ENCODE results near the gene ITPK1.

ITPK1 gene

DNA sequence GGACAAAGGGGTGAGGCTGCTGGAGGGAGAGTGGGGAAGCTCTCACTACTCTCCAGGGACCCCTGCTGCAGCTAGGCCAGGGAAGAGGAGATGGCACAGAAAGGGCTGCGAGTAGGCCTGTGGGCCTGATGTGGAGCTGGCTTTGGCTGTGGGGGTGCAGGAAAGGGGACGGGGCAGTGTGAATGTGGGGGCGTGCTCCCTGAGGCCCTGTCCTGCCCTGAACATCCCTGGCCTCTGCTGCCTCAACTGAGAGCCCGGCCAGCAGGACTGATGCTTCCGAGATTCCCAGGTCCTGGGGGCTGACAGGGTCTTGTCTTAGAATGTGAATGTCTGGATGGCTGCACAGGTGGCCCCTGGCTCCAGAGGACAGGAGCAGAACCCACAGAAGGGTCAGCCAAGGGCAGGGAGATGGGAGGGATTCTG lies 128.6 kb downstream of the ITPK1 start:
- Histone ChIP-seq H3K9me3 (ENCODE audit: control insufficient read depth, insufficient read depth, low read depth, low read length) (no peaks in the 10 kb centered on the region), H3K27ac (ENCODE audit: extremely low read depth, low read depth, low read length) (no peak overlapping the region), H3K36me3 (ENCODE audit: control insufficient read depth in 2 of 2, insufficient read depth in 1 of 2, low read length in 2 of 2) (no peaks in the 10 kb centered on the region), H3K4me3 (ENCODE audit: low read depth, low read length) (no peak overlapping the region), H3K4me1 (ENCODE audit: control insufficient read depth, insufficient read depth, low read length) (0 out of 2 replicates have a peak, but pooled peaks cover 4% of the 10 kb centered on the region)
- CTCF ChIA-PET = no interaction called here
- POLR2A ChIA-PET = no interaction called here
- TF ChIP-seq, protein P1, sequence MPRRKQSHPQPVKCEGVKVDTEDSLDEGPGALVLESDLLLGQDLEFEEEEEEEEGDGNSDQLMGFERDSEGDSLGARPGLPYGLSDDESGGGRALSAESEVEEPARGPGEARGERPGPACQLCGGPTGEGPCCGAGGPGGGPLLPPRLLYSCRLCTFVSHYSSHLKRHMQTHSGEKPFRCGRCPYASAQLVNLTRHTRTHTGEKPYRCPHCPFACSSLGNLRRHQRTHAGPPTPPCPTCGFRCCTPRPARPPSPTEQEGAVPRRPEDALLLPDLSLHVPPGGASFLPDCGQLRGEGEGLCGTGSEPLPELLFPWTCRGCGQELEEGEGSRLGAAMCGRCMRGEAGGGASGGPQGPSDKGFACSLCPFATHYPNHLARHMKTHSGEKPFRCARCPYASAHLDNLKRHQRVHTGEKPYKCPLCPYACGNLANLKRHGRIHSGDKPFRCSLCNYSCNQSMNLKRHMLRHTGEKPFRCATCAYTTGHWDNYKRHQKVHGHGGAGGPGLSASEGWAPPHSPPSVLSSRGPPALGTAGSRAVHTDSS (tag by site-specific recombination; IDR thresholded peaks at IDR 0.05) = no peak
- TF ChIP-seq, protein P2, sequence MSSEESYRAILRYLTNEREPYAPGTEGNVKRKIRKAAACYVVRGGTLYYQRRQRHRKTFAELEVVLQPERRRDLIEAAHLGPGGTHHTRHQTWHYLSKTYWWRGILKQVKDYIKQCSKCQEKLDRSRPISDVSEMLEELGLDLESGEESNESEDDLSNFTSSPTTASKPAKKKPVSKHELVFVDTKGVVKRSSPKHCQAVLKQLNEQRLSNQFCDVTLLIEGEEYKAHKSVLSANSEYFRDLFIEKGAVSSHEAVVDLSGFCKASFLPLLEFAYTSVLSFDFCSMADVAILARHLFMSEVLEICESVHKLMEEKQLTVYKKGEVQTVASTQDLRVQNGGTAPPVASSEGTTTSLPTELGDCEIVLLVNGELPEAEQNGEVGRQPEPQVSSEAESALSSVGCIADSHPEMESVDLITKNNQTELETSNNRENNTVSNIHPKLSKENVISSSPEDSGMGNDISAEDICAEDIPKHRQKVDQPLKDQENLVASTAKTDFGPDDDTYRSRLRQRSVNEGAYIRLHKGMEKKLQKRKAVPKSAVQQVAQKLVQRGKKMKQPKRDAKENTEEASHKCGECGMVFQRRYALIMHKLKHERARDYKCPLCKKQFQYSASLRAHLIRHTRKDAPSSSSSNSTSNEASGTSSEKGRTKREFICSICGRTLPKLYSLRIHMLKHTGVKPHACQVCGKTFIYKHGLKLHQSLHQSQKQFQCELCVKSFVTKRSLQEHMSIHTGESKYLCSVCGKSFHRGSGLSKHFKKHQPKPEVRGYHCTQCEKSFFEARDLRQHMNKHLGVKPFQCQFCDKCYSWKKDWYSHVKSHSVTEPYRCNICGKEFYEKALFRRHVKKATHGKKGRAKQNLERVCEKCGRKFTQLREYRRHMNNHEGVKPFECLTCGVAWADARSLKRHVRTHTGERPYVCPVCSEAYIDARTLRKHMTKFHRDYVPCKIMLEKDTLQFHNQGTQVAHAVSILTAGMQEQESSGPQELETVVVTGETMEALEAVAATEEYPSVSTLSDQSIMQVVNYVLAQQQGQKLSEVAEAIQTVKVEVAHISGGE (tag by site-specific recombination; conservative IDR thresholded peaks at IDR 0.05; ENCODE audit: low read depth) = no peak
- no peak for TF ChIP-seq TCF7L2 (IDR thresholded peaks at IDR 0.05; ENCODE audit: borderline replicate concordance, low read depth, low read length)
- no peak for TF ChIP-seq ZSCAN30 (tag by site-specific recombination; IDR thresholded peaks at IDR 0.05)
- no peak for TF ChIP-seq ZNF501 (tag by site-specific recombination; IDR thresholded peaks at IDR 0.05)
- TF ChIP-seq, protein P3, sequence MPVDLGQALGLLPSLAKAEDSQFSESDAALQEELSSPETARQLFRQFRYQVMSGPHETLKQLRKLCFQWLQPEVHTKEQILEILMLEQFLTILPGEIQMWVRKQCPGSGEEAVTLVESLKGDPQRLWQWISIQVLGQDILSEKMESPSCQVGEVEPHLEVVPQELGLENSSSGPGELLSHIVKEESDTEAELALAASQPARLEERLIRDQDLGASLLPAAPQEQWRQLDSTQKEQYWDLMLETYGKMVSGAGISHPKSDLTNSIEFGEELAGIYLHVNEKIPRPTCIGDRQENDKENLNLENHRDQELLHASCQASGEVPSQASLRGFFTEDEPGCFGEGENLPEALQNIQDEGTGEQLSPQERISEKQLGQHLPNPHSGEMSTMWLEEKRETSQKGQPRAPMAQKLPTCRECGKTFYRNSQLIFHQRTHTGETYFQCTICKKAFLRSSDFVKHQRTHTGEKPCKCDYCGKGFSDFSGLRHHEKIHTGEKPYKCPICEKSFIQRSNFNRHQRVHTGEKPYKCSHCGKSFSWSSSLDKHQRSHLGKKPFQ (tag by site-specific recombination; IDR thresholded peaks at IDR 0.05) = no peak
- no peak for TF ChIP-seq ZNF585B (tag by site-specific recombination; IDR thresholded peaks at IDR 0.05)
- TF ChIP-seq, protein P4, sequence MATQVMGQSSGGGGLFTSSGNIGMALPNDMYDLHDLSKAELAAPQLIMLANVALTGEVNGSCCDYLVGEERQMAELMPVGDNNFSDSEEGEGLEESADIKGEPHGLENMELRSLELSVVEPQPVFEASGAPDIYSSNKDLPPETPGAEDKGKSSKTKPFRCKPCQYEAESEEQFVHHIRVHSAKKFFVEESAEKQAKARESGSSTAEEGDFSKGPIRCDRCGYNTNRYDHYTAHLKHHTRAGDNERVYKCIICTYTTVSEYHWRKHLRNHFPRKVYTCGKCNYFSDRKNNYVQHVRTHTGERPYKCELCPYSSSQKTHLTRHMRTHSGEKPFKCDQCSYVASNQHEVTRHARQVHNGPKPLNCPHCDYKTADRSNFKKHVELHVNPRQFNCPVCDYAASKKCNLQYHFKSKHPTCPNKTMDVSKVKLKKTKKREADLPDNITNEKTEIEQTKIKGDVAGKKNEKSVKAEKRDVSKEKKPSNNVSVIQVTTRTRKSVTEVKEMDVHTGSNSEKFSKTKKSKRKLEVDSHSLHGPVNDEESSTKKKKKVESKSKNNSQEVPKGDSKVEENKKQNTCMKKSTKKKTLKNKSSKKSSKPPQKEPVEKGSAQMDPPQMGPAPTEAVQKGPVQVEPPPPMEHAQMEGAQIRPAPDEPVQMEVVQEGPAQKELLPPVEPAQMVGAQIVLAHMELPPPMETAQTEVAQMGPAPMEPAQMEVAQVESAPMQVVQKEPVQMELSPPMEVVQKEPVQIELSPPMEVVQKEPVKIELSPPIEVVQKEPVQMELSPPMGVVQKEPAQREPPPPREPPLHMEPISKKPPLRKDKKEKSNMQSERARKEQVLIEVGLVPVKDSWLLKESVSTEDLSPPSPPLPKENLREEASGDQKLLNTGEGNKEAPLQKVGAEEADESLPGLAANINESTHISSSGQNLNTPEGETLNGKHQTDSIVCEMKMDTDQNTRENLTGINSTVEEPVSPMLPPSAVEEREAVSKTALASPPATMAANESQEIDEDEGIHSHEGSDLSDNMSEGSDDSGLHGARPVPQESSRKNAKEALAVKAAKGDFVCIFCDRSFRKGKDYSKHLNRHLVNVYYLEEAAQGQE (tag by site-specific recombination; IDR thresholded peaks at IDR 0.05) = no peak
- TF ChIP-seq ZNF555 (tag by site-specific recombination; conservative IDR thresholded peaks at IDR 0.05) = no peak
- TF ChIP-seq ZNF529 (tag by site-specific recombination; IDR thresholded peaks at IDR 0.05; ENCODE audit: insufficient replicate concordance) = no peak
- TF ChIP-seq, protein P5, sequence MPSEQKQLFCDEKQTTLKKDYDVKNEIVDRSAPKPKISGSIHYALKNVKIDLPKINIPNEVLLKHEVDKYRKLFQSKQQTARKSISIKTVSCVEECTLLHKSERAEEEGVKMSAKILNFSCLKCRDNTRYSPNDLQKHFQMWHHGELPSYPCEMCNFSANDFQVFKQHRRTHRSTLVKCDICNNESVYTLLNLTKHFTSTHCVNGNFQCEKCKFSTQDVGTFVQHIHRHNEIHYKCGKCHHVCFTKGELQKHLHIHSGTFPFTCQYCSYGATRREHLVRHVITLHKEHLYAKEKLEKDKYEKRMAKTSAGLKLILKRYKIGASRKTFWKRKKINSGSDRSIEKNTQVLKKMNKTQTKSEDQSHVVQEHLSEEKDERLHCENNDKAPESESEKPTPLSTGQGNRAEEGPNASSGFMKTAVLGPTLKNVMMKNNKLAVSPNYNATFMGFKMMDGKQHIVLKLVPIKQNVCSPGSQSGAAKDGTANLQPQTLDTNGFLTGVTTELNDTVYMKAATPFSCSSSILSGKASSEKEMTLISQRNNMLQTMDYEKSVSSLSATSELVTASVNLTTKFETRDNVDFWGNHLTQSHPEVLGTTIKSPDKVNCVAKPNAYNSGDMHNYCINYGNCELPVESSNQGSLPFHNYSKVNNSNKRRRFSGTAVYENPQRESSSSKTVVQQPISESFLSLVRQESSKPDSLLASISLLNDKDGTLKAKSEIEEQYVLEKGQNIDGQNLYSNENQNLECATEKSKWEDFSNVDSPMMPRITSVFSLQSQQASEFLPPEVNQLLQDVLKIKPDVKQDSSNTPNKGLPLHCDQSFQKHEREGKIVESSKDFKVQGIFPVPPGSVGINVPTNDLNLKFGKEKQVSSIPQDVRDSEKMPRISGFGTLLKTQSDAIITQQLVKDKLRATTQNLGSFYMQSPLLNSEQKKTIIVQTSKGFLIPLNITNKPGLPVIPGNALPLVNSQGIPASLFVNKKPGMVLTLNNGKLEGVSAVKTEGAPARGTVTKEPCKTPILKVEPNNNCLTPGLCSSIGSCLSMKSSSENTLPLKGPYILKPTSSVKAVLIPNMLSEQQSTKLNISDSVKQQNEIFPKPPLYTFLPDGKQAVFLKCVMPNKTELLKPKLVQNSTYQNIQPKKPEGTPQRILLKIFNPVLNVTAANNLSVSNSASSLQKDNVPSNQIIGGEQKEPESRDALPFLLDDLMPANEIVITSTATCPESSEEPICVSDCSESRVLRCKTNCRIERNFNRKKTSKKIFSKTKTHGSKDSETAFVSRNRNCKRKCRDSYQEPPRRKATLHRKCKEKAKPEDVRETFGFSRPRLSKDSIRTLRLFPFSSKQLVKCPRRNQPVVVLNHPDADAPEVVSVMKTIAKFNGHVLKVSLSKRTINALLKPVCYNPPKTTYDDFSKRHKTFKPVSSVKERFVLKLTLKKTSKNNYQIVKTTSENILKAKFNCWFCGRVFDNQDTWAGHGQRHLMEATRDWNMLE (tag by site-specific recombination; conservative IDR thresholded peaks at IDR 0.05; ENCODE audit: low read depth) = no peak
- TF ChIP-seq ZNF302 (tag by site-specific recombination; IDR thresholded peaks at IDR 0.05; ENCODE audit: low read depth) = no peak
- no peak for TF ChIP-seq ZNF544 (tag by site-specific recombination; IDR thresholded peaks at IDR 0.05)
- TF ChIP-seq ZFP37 (tag by site-specific recombination; IDR thresholded peaks at IDR 0.05) = no peak
- no peak for TF ChIP-seq ZNF768 (tag by site-specific recombination; IDR thresholded peaks at IDR 0.05)
- no peak for TF ChIP-seq ZNF548 (tag by site-specific recombination; IDR thresholded peaks at IDR 0.05)
- no peak for TF ChIP-seq MYNN (tag by site-specific recombination; IDR thresholded peaks at IDR 0.05; ENCODE audit: borderline replicate concordance)
- no peak for TF ChIP-seq ZNF146 (tag by site-specific recombination; IDR thresholded peaks at IDR 0.05)
- no peak for TF ChIP-seq ZNF155 (tag by site-specific recombination; IDR thresholded peaks at IDR 0.05)
- TF ChIP-seq ZNF114 (tag by site-specific recombination; IDR thresholded peaks at IDR 0.05) = no peak
